GM23338 (cell line): ENCODE data around the gene PPP1R16B. TPM values are rescaled to one million over a fixed set of nuclear protein-coding genes. Genes with fewer than 3 reads are reported as not detected.

Experiments used
- ATAC-seq: fragments of 200-7000 bp; cut with Tn5 transposase; 3 replicates; pipeline ENCODE4 v1.9.1; 2020
- DNase-seq: peaks from one replicate; pipeline ENCODE4 v3.0.0-alpha.2; 2015; ENCODE audit warnings: low spot score
- H2AFZ ChIP-seq: fragments of 200-600 bp; sonication (generic); 2 replicates; pipeline ENCODE4 v1.8.0; 2016; ENCODE audit warnings: antibody characterized with exemption, mild to moderate bottlenecking, moderate library complexity
- H3F3A ChIP-seq: fragments of 200-600 bp; sonication (generic); replicated peaks from 2 replicates; pipeline ENCODE4 v1.8.0; 2017; ENCODE audit warnings: antibody characterized with exemption, mixed run types, low read depth
- H3K27ac ChIP-seq: fragments of 200-600 bp; sonication (generic); 2 replicates; pipeline ENCODE4 v1.6.1; 2016; ENCODE audit warnings: low read depth
- H3K27me3 ChIP-seq: fragments of 200-600 bp; sonication (generic); 2 replicates; pipeline ENCODE4 v1.8.0; 2016; ENCODE audit warnings: mild to moderate bottlenecking, mixed run types, moderate library complexity; ENCODE audit not compliant: insufficient read depth
- H3K36me3 ChIP-seq: fragments of 200-600 bp; sonication (generic); 2 replicates; pipeline ENCODE4 v1.8.0; 2016; ENCODE audit warnings: mild to moderate bottlenecking; ENCODE audit not compliant: insufficient read depth
- H3K4me1 ChIP-seq: fragments of 200-600 bp; sonication (generic); 2 replicates; pipeline ENCODE4 v1.8.0; 2016; ENCODE audit warnings: mild to moderate bottlenecking, moderate library complexity; ENCODE audit not compliant: insufficient read depth
- H3K4me2 ChIP-seq: fragments of 200-600 bp; sonication (generic); 2 replicates; pipeline ENCODE4 v1.7.1; 2017; ENCODE audit warnings: mixed run types
- H3K4me3 ChIP-seq: fragments of 200-600 bp; sonication (generic); 2 replicates; pipeline ENCODE4 v1.6.1; 2016; ENCODE audit warnings: mixed run types
- H3K79me2 ChIP-seq: fragments of 200-600 bp; sonication (generic); replicated peaks from 2 replicates; pipeline ENCODE4 v1.8.0; 2017; ENCODE audit warnings: mild to moderate bottlenecking; ENCODE audit not compliant: insufficient read depth
- H3K9me2 ChIP-seq: fragments of 200-600 bp; sonication (generic); 2 replicates; pipeline ENCODE4 v1.8.0; 2017; ENCODE audit not compliant: insufficient read depth
- H4K20me1 ChIP-seq: fragments of 200-600 bp; sonication (generic); replicated peaks from 2 replicates; pipeline ENCODE4 v1.8.0; 2017; ENCODE audit warnings: mild to moderate bottlenecking; ENCODE audit not compliant: insufficient read depth
- H3K27ac Mint-ChIP-seq: 2 replicates; pipeline ENCODE4 v1.8.0; 2020; ENCODE audit warnings: inconsistent platforms, mild to moderate bottlenecking, moderate library complexity, mixed read lengths
- H3K27me3 Mint-ChIP-seq: 3 replicates; pipeline ENCODE4 v1.8.0; 2022; ENCODE audit warnings: low read depth, mild to moderate bottlenecking, moderate library complexity, mixed read lengths, inconsistent platforms; ENCODE audit not compliant: insufficient read depth, poor library complexity
- H3K36me3 Mint-ChIP-seq: 3 replicates; pipeline ENCODE4 v1.8.0; 2021; ENCODE audit warnings: low read depth, mild to moderate bottlenecking, inconsistent platforms, moderate library complexity, mixed read lengths
- H3K4me1 Mint-ChIP-seq: 3 replicates; pipeline ENCODE4 v1.8.0; 2020; ENCODE audit warnings: mild to moderate bottlenecking, inconsistent platforms, mixed read lengths
- H3K4me3 Mint-ChIP-seq: 3 replicates; pipeline ENCODE4 v1.8.0; 2021; ENCODE audit warnings: moderate library complexity, mild to moderate bottlenecking, inconsistent platforms, mixed read lengths
- H3K9me3 Mint-ChIP-seq: 3 replicates; pipeline ENCODE4 v1.8.0; 2020; ENCODE audit warnings: moderate library complexity, mild to moderate bottlenecking, inconsistent platforms, mixed read lengths
- CREB1 ChIP-seq: fragments of 250-450 bp; sonication (Bioruptor Pico); IDR thresholded peaks from 2 replicates; pipeline ENCODE4 v1.5.0; 2020; ENCODE audit warnings: low read depth, mild to moderate bottlenecking, moderate library complexity
- ETS1 ChIP-seq: IDR thresholded peaks from 2 replicates; pipeline ENCODE4 v1.6.1; 2016; ENCODE audit warnings: antibody characterized with exemption
- EZH2 ChIP-seq: fragments of 200-600 bp; sonication (generic); IDR thresholded peaks from one replicate; pipeline ENCODE4 v1.8.0; 2017; ENCODE audit warnings: antibody characterized with exemption, mild to moderate bottlenecking, low read depth; ENCODE audit not compliant: unreplicated experiment
- EZH2phosphoT487 ChIP-seq: fragments of 200-600 bp; sonication (generic); IDR thresholded peaks from one replicate; pipeline ENCODE4 v1.8.1; 2018; ENCODE audit warnings: antibody characterized with exemption; ENCODE audit not compliant: unreplicated experiment
- POLR2AphosphoS5 ChIP-seq: IDR thresholded peaks from 2 replicates; pipeline ENCODE4 v1.6.1; 2016; ENCODE audit warnings: antibody characterized with exemption, low read depth
- STAT1 ChIP-seq: IDR thresholded peaks from one replicate; pipeline ENCODE4 v1.6.1; 2016; ENCODE audit warnings: antibody characterized with exemption; ENCODE audit not compliant: unreplicated experiment
- ZNF114 ChIP-seq: fragments of 250-450 bp; sonication (Bioruptor Pico); IDR thresholded peaks from 2 replicates; pipeline ENCODE4 v1.5.0; 2020; ENCODE audit warnings: mild to moderate bottlenecking, moderate library complexity
- ZNF331 ChIP-seq: fragments of 250-450 bp; sonication (Bioruptor Pico); IDR thresholded peaks from 2 replicates; pipeline ENCODE4 v1.5.0; 2020; ENCODE audit warnings: low read depth, mild to moderate bottlenecking, moderate library complexity
- polyA plus RNA-seq: library from polyadenylated mRNA; unstranded; fragments of >200 nt; fragmentation: Nextera tagmentation; extraction: Ambion mirVana; gene quantifications from 2 replicates; pipeline ENCODE4 v1.2.1, GENCODE V29; 2016
- total RNA-seq: library from RNA; depleted of rRNA; stranded (reverse); fragments of >200 nt; shearing (Covaris generic); gene quantifications from 2 replicates; pipeline ENCODE4 v1.2.3, GENCODE V29; 2014
- TF ChIP-seq, protein P1 (sequence below): IDR thresholded peaks from one replicate; pipeline ENCODE4 v1.6.1; 2018; ENCODE audit warnings: antibody characterized with exemption; ENCODE audit not compliant: unreplicated experiment

PPP1R16B gene
- total and polyA plus RNA-seq, 2 experiments from 2014 or later = 1.6 to 11.5 TPM

DNA sequence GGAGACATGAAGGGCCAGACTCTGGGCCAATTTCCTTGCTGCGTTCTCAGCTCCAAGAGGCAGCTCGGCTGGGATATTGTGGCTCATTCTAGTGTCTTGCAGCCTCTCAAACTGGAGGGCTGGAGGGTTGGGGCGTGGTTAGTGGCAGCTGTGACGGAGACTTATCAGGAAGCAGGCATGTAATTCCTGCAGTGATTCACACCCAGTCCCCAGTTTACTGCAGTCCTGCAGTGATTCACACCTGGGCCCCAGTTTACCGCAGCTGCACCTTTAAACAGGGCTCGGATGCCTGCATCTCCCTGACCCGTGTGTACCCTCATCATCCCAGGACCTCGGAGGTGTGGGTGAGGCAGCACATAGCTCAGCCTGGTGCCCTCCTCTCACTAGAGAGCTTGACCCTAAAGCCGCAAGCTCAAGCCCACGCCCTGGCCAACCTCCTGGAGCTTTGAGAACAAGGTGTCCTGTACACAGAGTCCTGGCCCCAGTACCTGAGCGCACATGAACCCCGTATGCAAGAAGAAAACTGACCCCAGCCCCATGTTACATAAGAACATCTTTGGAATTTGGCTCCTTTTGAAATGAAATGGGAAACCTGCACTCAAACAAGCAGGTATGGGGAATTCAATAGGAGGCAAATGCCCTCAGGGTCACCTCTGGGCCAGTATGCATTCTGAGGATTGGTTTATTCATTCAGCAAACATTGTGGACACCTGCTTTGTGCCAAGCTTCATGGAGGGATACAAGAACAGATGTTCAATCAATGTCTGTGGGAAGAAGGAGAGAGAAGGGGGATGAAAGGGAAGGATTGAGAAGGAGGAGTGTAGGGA lies 65.4 kb downstream of the PPP1R16B start:
- peak; percentile 42 for DNase-seq
- peak overlapping the region; percentile 47 for H3K27ac ChIP-seq
- TF ChIP-seq ETS1 = no peak
- no peak for TF ChIP-seq ZNF331 (CRISPR knock-in tag)
- TF ChIP-seq CREB1 (CRISPR knock-in tag) = no peak
- no peaks in the 10 kb centered on the region for H3K27me3 ChIP-seq
- H3K4me1 ChIP-seq = peaks cover 21% of the 10 kb centered on the region
- H3K9me2 ChIP-seq = no peaks in the 10 kb centered on the region
- H3K36me3 ChIP-seq = no peaks in the 10 kb centered on the region
- no peak overlapping the region for H3K4me3 ChIP-seq
- H3K36me3 Mint-ChIP-seq = no peaks in the 10 kb centered on the region; the same call in 2 of the 3 replicates
- no peak overlapping the region for H2AFZ ChIP-seq
- peaks cover 31% of the 10 kb centered on the region for H3K4me1 Mint-ChIP-seq
- H3K79me2 ChIP-seq = no peaks in the 10 kb centered on the region
- H3K4me2 ChIP-seq = peak overlapping the region; percentile 38
- 0 out of 2 replicates have a peak, but pooled peaks cover 4% of the 10 kb centered on the region for H3F3A ChIP-seq
- H3K4me3 Mint-ChIP-seq = no peak overlapping the region
- H3K9me3 Mint-ChIP-seq = peaks cover 4% of the 10 kb centered on the region; the same call in 1 of the 3 replicates
- no peak overlapping the region for H3K27ac Mint-ChIP-seq
- ATAC-seq = peak; percentile 46
- H4K20me1 ChIP-seq = no peaks in the 10 kb centered on the region; the same call in 1 of the 2 replicates
- H3K27me3 Mint-ChIP-seq = peaks cover 5% of the 10 kb centered on the region

DNA sequence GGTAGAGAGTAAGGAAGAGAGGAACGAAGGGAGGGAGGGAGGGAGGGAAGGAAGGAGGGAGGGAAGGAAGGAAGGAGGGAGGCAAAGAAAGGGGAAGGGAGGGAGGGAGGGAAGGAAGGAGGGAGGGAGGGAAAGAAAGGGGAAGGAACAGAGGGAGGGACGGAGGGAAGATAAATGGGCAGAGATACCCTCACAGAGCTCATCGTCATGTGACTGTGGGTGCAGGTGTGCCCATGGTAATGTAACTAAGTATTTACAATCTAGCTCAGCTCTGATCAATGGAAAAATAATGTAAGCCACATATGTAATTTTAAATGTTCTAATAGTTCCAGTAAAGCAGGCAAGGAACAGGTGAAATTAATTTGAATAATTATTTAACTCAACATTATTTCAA lies 66.1 kb downstream of the PPP1R16B start:
- H4K20me1 ChIP-seq = no peaks in the 10 kb centered on the region; the same call in 1 of the 2 replicates
- H3K27ac ChIP-seq = no peak overlapping the region
- H3K9me2 ChIP-seq = no peaks in the 10 kb centered on the region
- ATAC-seq (no peak), DNase-seq (no peak)
- peaks cover 5% of the 10 kb centered on the region for H3K27me3 Mint-ChIP-seq
- no peak overlapping the region; the same call in 1 of the 2 replicates for H3K4me2 ChIP-seq
- no peaks in the 10 kb centered on the region; the same call in 2 of the 3 replicates for H3K36me3 Mint-ChIP-seq
- H3K4me3 Mint-ChIP-seq = no peak overlapping the region
- H3K36me3 ChIP-seq = no peaks in the 10 kb centered on the region
- H3K27ac Mint-ChIP-seq = no peak overlapping the region
- H3K27me3 ChIP-seq = no peaks in the 10 kb centered on the region
- peaks cover 21% of the 10 kb centered on the region for H3K4me1 ChIP-seq
- H3K79me2 ChIP-seq = no peaks in the 10 kb centered on the region
- no peak overlapping the region for H2AFZ ChIP-seq
- peaks cover 31% of the 10 kb centered on the region for H3K4me1 Mint-ChIP-seq
- H3K4me3 ChIP-seq = no peak overlapping the region
- H3K9me3 Mint-ChIP-seq = peaks cover 4% of the 10 kb centered on the region; the same call in 1 of the 3 replicates
- 0 out of 2 replicates have a peak, but pooled peaks cover 4% of the 10 kb centered on the region for H3F3A ChIP-seq
- no peak for TF ChIP-seq STAT1
- no peak for TF ChIP-seq EZH2phosphoT487
- TF ChIP-seq ZNF114 = no peak
- TF ChIP-seq EZH2 = no peak
- TF ChIP-seq, protein P1, sequence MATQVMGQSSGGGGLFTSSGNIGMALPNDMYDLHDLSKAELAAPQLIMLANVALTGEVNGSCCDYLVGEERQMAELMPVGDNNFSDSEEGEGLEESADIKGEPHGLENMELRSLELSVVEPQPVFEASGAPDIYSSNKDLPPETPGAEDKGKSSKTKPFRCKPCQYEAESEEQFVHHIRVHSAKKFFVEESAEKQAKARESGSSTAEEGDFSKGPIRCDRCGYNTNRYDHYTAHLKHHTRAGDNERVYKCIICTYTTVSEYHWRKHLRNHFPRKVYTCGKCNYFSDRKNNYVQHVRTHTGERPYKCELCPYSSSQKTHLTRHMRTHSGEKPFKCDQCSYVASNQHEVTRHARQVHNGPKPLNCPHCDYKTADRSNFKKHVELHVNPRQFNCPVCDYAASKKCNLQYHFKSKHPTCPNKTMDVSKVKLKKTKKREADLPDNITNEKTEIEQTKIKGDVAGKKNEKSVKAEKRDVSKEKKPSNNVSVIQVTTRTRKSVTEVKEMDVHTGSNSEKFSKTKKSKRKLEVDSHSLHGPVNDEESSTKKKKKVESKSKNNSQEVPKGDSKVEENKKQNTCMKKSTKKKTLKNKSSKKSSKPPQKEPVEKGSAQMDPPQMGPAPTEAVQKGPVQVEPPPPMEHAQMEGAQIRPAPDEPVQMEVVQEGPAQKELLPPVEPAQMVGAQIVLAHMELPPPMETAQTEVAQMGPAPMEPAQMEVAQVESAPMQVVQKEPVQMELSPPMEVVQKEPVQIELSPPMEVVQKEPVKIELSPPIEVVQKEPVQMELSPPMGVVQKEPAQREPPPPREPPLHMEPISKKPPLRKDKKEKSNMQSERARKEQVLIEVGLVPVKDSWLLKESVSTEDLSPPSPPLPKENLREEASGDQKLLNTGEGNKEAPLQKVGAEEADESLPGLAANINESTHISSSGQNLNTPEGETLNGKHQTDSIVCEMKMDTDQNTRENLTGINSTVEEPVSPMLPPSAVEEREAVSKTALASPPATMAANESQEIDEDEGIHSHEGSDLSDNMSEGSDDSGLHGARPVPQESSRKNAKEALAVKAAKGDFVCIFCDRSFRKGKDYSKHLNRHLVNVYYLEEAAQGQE = no peak
- TF ChIP-seq POLR2AphosphoS5 = no peak
- no peak for TF ChIP-seq ETS1
- no peak for TF ChIP-seq ZNF331 (CRISPR knock-in tag)
- no peak for TF ChIP-seq CREB1 (CRISPR knock-in tag)
